Activated naive CD4-positive, alpha-beta T cell (primary cell): ENCODE results near the gene SLC25A53.
"Not testable (repeated sequence)": the region's sequence is repeated elsewhere in the genome, so short reads cannot be mapped to it uniquely, and the experiment has no call there.

Experiments used
- DNase-seq, 4 experiments: peaks; one replicate each; lab custom pipeline; 2025; lab: John Stamatoyannopoulos, UW

The SLC25A53 gene

GRCh38 chrX:104075778-104076445 is 80.9 kb downstream of the SLC25A53 start, which contains the start of gene TMSB15C:
Gene TMSB15C (minus strand): TSS chrX:104076236.
- DNase-seq = not testable (repeated sequence)

DNA sequence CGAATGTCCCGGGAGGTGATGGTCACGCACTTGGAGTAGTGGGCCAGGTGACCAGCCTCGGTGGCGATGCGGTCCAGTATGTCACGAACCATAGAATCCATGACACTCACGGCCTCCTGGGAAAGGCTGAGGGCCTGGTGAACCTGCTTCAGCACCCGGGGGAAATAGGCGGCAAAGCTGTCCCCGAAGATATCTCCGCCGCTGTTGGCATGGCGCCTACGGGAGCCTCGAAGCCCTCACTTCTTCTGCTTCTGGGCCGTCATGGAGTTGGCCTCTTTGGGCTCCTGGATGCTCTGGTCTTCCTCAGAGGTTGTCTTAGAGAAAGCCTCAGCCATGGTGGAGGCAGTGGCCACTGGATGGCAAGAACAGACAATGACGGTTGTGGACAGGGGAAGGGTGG is 94.2 kb downstream of the SLC25A53 start:
- not testable (repeated sequence) for DNase-seq

GRCh38 chrX:104054956-104055355 is 101.9 kb downstream of the SLC25A53 start:
- not testable (repeated sequence) for DNase-seq
